Testis (tissue), 3 donors: ENCODE results near the gene GDI1. TPM values are rescaled to one million over a fixed set of nuclear protein-coding genes. Genes with fewer than 3 reads are reported as not detected.
A peak's percentile ranks its signal among the peaks of the same experiment; 100 is the strongest.

Source experiments
- DNase-seq: peaks from one replicate; pipeline ENCODE4 v3.0.0-alpha.2; 2019
- H3K27ac ChIP-seq, 2 donors: fragments of 200-600 bp; sonication (generic); one replicate each; pipeline ENCODE4 v1.5.1; 2019
- H3K27me3 ChIP-seq: fragments of 200-600 bp; sonication (generic); one replicate; pipeline ENCODE4 v1.5.1; 2019
- H3K36me3 ChIP-seq: fragments of 200-600 bp; sonication (generic); one replicate; pipeline ENCODE4 v1.5.1; 2017; ENCODE audit warnings: low read depth; ENCODE audit errors: missing control alignments
- H3K4me1 ChIP-seq: fragments of 200-600 bp; sonication (generic); one replicate; pipeline ENCODE4 v1.5.1; 2019
- H3K4me3 ChIP-seq, 2 donors: fragments of 200-600 bp; sonication (generic); one replicate each; pipeline ENCODE4 v1.5.1; 2017 to 2019
- H3K9me3 ChIP-seq: fragments of 200-600 bp; sonication (generic); one replicate; pipeline ENCODE4 v1.5.1; 2017
- CTCF ChIP-seq, 3 experiments: fragments of 450-650 bp in 2 of 3; fragments of 200-600 bp in 1 of 3; sonication (generic) in 1 of 3; IDR thresholded peaks; one replicate each; pipeline ENCODE4 v1.5.1; 2016 to 2019; ENCODE audit warnings: antibody characterized with exemption in 3 of 3, mild to moderate bottlenecking in 2 of 3, moderate library complexity in 1 of 3
- POLR2A ChIP-seq: fragments of 450-650 bp; IDR thresholded peaks from one replicate; pipeline ENCODE4 v1.6.1; 2017; ENCODE audit warnings: antibody characterized with exemption, mild to moderate bottlenecking, moderate library complexity
- WGBS, 2 donors: methylation state at CpG; one replicate each; pipeline ENCODE4 v1.1.5; 2018; 5-methylcytosine and 5-hydroxymethylcytosine counted together
- intact Hi-C: fragments of 100-400 bp; cut with DNase I; formaldehyde crosslinking; loops from one replicate; pipeline ENCODE4 v1.15.1; 2023; ENCODE audit warnings: low total_unique reads
- polyA plus RNA-seq: library from polyadenylated mRNA; stranded (reverse); fragments of 350-450 nt; fragmentation: Illumina TruSeq; extraction: RNeasy Lipid Tissue Mini Kit (QIAGEN cat#74804); gene quantifications from one replicate; pipeline ENCODE4 v1.2.3, GENCODE V29; 2014; ENCODE audit warnings: low read depth, low replicate concordance; ENCODE audit not compliant: insufficient read depth
- total RNA-seq, 2 donors: library from RNA; depleted of rRNA; stranded (reverse); fragments of >200 nt; gene quantifications; one replicate each; pipeline ENCODE4 v1.2.3, GENCODE V29; 2016

The GDI1 gene
- total and polyA plus RNA-seq, 3 donors from 2014 or later, result 118 to 162 (median 158) TPM

- no peaks in the 10 kb centered on the region for H3K36me3 ChIP-seq
- intact Hi-C loops, result no loop called here
- H3K27me3 ChIP-seq, result no peaks in the 10 kb centered on the region
- H3K4me1 ChIP-seq, result peaks cover 7% of the 10 kb centered on the region
- 86 to 96% methylated on average over 10 to 25 of the region's 28 CpGs for WGBS, 2 donors
- TF ChIP-seq CTCF (IDR thresholded peaks at IDR 0.05) (no peak), POLR2A (no peak)
- no peak overlapping the region for H3K4me3 ChIP-seq
- H3K27ac ChIP-seq, result no peak overlapping the region
- H3K9me3 ChIP-seq, result no peaks in the 10 kb centered on the region
- DNase-seq, result no peak
These were observed 50.8 kb downstream of the GDI1 start for GRCh38 chrX:154487518-154488290.

DNA sequence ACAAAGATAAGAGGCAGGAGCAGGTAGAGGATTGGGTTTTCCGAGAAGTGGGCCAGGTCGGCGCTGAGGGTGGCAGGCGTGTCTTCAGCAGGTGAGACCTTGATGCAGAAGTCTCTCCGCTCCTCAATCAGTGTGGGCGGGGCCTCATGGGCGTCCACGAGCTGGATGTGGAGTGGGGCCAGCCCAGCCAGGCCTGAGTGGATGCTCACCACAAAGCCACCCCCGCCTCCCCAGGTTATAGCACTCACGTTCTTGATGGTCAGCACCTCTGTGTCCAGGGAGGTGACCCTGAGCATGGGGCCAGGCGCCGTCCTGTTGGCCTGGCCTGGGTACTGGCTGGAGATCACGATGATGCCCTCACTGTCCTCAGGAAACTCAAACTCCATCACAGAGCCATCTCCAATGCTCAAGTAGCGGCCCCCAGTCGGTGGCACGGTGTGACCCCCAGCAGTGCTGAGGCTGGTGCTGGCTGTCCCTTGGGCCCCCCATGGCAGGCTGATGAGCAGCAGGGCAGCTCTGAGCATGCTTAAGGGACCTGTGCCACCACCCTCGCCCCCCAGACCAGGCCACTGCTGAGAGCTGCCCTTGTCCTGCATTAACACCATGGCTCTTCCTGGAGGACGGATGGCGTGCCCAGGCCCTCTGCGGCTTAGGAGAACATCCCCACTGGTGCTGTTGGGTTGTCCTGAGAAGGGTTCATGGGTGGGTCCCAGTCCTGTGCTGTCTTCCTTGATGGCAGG lies 51.6 kb downstream of the GDI1 start:
- H3K27ac ChIP-seq, result no peak overlapping the region
- no peaks in the 10 kb centered on the region for H3K27me3 ChIP-seq
- no peaks in the 10 kb centered on the region for H3K9me3 ChIP-seq
- no peak for DNase-seq
- no peak overlapping the region for H3K4me3 ChIP-seq
- no peaks in the 10 kb centered on the region for H3K36me3 ChIP-seq
- intact Hi-C loops, result no loop called here
- no peak for TF ChIP-seq CTCF (IDR thresholded peaks at IDR 0.05)
- TF ChIP-seq POLR2A, result no peak
- H3K4me1 ChIP-seq, result peaks cover 7% of the 10 kb centered on the region
- 95 to 100% methylated on average over 1 to 8 of the region's 20 CpGs for WGBS, 2 donors

GRCh38 chrX:154489182-154489581 lies 52.2 kb downstream of the GDI1 start:
- H3K27ac ChIP-seq, result no peak overlapping the region
- intact Hi-C loops, result no loop called here
- no peak overlapping the region for H3K4me3 ChIP-seq

GRCh38 chrX:154490021-154490413 lies 53.1 kb downstream of the GDI1 start:
- H3K4me3 ChIP-seq, result peak overlapping the region; percentile 58 to 61
- intact Hi-C loops, result no loop called here
- H3K27ac ChIP-seq, result peak overlapping the region; percentile 74 to 86
- DNase-seq, result peak; percentile 20
- no peaks in the 10 kb centered on the region for H3K9me3 ChIP-seq
- TF ChIP-seq CTCF (IDR thresholded peaks at IDR 0.05) (no peak), POLR2A (no peak)
- peaks cover 7% of the 10 kb centered on the region for H3K4me1 ChIP-seq
- 0% methylated on average over 18 of the region's 19 CpGs; no CpG with 5 or more reads in 1 of the 2 donors for WGBS, 2 donors
- no peaks in the 10 kb centered on the region for H3K36me3 ChIP-seq
- no peaks in the 10 kb centered on the region for H3K27me3 ChIP-seq

More at GRCh38 chrX:154489182-154489581, 52.2 kb downstream of the GDI1 start:
- TF ChIP-seq CTCF (IDR thresholded peaks at IDR 0.05), result no peak
- TF ChIP-seq POLR2A, result no peak
- Histone ChIP-seq H3K36me3 (no peaks in the 10 kb centered on the region), H3K9me3 (no peaks in the 10 kb centered on the region), H3K4me1 (peaks cover 7% of the 10 kb centered on the region), H3K27me3 (no peaks in the 10 kb centered on the region)
- WGBS, 2 donors, result 84 to 100% methylated on average over 1 to 3 of the region's 4 CpGs
- no peak for DNase-seq
